Muscle of back (tissue), 11 donors: ENCODE measurements around the gene OR6C65. TPM values are rescaled to one million over a fixed set of nuclear protein-coding genes. Genes with fewer than 3 reads are reported as not detected.

Experiments used
- DNase-seq, 3 donors: peaks; one replicate each; pipeline versions ENCODE4 v3.0.0 to v3.0.0-alpha.2; 2013
- polyA plus RNA-seq, 10 donors: library from polyadenylated mRNA; unstranded; fragments of 120-200 nt; gene quantifications; one replicate each; pipeline ENCODE4 v1.2.1, GENCODE V29; 2013; ENCODE audit not compliant: insufficient read length in 10 of 10

The OR6C65 gene
- polyA plus RNA-seq, 10 donors, result not detected

DNA sequence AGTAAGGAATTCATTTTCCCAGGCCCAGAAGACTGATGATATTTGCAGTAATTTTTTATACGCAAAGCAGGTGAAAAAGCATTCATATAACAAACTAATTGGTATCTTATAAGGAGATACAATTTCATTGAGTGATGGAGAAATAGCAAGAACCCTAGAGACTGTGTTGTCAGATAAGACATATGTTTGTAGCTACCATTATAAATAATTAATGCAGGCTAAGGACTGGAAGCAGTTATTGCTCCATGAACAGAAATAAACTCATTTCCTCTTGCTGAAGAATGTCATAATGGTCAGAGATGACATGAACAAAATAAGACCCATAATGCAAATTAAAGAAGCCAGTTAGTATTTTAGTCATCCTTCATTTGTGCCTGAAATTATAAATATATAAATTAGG lies 45.0 kb downstream of the OR6C65 start:
- DNase-seq, result no peak

DNA sequence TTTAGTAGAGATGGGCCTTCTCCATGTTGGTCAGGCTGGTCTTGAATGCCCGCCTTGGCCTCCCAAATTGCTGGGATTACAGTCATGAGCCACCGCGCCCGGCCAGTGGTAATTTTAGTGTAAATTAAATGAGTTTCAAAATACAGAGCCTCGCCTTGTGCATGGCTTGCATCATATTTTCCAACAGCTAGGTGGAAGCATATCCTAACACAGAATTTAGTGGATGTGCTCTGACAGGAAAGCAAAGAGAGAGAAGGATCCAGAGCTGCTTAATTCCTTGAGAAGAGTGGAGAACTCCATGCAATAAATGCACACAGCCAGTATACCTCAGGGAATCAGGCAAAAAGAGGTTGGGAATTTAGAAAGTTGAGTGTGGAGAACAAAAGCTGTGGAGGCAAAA lies 46.0 kb downstream of the OR6C65 start:
- DNase-seq, result no peak

DNA sequence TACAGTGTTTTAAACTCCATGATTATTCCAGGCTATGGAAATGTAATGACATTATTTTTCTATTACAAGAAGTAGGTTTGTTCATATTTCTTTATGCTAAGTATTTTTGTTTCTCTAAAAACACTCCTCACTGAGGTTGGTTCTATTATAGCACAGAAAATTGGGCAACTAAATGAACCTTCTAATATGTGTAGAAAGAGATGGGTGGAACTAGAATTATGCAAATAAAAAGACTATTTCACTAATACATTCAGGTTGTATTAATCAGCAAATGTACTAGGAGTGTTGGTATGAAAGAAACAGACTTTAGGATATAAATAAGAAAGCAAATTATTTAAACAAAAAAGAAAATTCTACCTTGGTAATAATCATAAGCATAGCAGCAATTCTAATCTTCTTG lies 48.5 kb downstream of the OR6C65 start:
- no peak for DNase-seq

Other genes starting within 250 kb of the OR6C65 start
- gene OR10A7, start 179.5 kb upstream of the OR6C65 start, polyA plus RNA-seq, result not detected
- gene OR6C74, start 155.9 kb upstream of the OR6C65 start, polyA plus RNA-seq, result not detected
- under 1 TPM in 1 of 10 donors, not detected in 9; 0.18 TPM for gene OR6C6, start 104.0 kb upstream of the OR6C65 start, polyA plus RNA-seq
- gene OR6C1, start 86.2 kb upstream of the OR6C65 start, polyA plus RNA-seq, result not detected
- gene OR6C3, start 69.8 kb upstream of the OR6C65 start, polyA plus RNA-seq, result not detected
- under 1 TPM in 1 of 10 donors, not detected in 9; 0.09 TPM for gene OR6C75, start 37.6 kb upstream of the OR6C65 start, polyA plus RNA-seq
- not detected for gene OR6C76, start 25.7 kb downstream of the OR6C65 start, polyA plus RNA-seq
- not detected for gene OR6C2, start 43.5 kb downstream of the OR6C65 start, polyA plus RNA-seq
- gene OR6C70, start 69.6 kb downstream of the OR6C65 start, polyA plus RNA-seq, result not detected
- not detected for gene OR6C68, start 91.8 kb downstream of the OR6C65 start, polyA plus RNA-seq
- gene OR6C4, start 149.1 kb downstream of the OR6C65 start, polyA plus RNA-seq, result not detected
- not detected for gene OR2AP1, start 171.9 kb downstream of the OR6C65 start, polyA plus RNA-seq
- not detected for gene OR10P1, start 236.4 kb downstream of the OR6C65 start, polyA plus RNA-seq